ENCODE results near the gene CYP17A1.
"Not testable (repeated sequence)": the region's sequence is repeated elsewhere in the genome, so short reads cannot be mapped to it uniquely, and the experiment has no call there.

The CYP17A1 gene, protein sequence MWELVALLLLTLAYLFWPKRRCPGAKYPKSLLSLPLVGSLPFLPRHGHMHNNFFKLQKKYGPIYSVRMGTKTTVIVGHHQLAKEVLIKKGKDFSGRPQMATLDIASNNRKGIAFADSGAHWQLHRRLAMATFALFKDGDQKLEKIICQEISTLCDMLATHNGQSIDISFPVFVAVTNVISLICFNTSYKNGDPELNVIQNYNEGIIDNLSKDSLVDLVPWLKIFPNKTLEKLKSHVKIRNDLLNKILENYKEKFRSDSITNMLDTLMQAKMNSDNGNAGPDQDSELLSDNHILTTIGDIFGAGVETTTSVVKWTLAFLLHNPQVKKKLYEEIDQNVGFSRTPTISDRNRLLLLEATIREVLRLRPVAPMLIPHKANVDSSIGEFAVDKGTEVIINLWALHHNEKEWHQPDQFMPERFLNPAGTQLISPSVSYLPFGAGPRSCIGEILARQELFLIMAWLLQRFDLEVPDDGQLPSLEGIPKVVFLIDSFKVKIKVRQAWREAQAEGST

DNA sequence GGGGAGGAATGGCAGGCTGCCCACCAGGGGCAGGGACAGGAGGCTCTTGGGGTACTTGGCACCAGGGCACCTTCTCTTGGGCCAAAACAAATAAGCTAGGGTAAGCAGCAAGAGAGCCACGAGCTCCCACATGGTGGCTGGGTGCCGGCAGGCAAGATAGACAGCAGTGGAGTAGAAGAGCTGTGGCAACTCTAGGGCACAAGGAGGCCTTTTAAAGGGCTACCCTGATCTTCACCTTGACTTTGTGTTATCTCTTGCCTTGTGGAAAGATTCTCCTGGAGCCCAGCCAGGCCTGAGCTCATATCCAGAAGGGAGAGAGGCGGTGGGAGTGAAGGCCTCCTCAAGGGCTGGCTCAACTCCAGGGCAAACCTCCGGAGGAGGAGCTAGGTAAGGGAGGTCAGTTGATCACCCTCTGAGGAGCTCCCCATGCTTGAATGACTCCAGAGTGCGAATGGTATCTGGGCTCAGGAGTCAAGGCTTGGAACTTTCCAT lies at the start of gene CYP17A1:
TSS of gene CYP17A1 (minus strand) at position 184 of the 492 bp plus-strand sequence. CDS start at position 132, 52 bp downstream.
- DNase-seq: no peak

DNA sequence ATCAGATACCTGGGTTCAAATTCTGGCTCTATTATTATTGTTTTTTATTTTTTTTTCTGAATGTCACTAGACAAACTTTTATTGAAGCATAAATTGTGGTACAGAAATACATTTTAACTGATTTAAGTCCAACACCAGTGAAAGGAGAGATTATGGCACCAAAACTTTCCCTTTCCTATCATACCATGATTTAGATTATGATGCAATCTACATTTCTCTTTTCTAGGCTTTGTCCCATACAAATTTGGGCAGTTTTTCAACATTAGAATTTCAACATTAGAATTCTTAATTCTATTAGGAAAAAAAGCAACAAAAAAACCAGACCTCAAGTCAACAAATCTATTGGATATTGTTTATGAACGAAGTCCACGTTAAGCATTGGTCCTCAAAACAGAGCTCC lies 43.0 kb upstream of the CYP17A1 start:
- no peak for DNase-seq

DNA sequence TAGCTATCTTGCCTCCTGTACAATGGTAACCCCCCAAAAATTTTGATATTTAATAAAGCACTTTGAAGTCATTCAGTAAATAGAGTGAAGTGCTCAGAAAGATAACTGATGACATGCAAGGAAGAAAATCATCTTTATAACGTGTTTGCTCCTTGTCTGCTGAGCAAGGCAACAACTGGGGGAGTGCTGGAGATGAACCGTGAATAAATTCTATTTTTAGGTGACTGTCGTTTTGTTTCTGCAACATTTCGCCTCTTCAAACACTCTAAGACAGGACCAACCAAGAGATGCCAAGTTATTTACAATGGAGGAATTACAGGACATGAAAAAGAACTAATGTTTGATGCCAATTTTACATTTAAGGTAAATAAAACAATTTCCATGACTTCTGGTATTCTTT lies 41.4 kb upstream of the CYP17A1 start:
- no peak for DNase-seq

DNA sequence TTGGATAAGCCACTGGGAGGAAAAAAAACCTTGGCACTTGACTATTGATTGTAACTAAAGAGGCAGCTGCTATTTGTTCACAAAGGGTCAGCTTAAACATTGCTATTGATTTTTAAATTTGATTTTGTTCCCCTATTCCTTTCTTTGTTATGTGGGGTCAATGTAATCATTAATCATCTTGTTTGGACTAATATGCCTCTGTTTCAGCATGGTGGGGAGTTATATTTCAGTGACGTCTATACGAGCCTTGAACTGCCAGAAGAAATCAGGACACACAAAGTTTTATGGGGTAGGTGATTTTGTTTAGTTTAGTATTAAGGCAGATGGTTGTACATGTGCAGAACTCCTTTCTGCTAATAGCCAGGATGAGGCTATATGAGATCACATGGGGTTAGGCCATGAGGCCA lies 39.5 kb upstream of the CYP17A1 start:
- DNase-seq: no peak

DNA sequence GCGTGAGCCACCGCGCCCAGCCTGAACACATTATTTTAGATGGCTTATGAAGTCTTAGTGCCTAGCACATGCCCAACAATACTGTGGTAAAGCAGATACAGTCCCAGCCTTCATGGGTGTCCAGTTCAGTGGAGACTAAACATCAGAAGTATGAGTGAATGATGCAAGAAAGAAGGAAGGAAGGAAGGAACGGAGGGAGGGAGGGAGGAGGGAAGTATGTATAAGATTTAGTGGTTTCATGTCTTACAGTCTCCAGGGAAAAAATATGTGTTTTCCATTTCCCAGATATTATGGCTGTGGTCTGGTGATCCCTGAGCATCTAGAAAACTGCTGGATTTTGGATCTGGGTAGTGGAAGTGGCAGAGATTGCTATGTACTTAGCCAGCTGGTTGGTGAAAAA lies 35.0 kb upstream of the CYP17A1 start:
- no peak for DNase-seq

DNA sequence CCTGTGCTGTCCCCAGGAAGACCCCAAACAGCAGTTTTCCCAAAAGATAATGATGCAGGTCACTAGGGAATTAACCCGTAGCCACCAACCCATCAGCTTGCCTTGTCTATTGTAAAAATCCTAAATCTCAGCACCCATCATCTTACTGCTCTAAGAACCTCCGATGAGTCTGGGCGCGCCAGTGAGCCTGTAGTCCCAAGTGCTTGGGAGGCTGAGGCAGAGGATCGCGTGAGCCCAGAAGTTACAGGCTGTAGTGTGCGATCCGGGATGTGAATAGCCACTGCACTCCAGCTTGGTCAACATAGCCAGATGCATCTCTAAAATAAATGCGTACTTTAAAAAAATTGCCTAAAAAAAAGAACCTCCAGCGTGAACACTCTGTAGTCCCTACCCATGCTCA lies 33.0 kb upstream of the CYP17A1 start:
- DNase-seq: no peak

DNA sequence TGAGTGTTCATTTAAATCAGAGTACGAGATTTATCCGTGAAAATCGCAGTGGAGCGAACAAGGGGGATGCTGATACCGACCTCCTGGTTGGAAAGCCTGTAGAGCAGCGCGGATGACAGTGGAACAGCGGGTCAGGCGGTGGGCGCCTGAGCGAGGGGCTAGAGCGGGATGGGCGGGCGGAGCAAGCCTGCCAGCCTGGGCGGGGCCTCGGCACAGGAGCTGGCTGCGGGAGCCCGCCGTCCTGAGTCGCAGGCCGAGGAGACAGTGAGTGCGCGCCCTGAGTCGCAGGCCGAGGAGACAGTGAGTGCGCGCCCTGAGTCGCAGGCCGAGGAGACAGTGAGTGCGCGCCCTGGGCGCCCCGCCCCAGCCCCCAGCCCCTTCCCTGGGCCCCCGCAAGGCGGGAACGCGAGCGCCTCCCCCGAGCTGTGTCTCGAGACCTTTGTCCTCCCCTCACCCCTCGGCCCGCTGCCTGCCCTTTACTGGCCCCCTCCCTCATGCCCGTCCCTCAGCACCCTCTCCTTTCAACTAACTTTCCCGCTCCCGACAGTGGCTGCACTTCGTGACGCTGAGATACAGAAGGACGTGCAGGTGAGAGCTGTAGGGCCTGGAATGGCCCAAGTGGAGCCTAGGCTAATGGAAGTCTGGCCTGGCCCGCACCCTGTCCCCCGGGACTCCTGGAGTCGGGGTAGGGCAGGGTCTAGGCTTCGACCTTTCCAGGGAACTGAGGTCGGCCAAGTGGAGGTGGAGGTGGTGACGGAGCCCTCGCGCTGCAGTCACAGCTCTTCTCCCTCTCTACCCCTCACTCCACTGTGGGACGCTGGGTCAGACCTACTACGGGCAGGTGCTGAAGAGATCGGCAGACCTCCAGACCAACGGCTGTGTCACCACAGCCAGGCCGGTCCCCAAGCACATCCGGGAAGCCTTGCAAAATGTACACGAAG lies 32.3 kb upstream of the CYP17A1 start, which contains the start of gene AS3MT:
TSS of gene AS3MT (plus strand) at position 213 of the 941 bp plus-strand sequence. CDS start at position 336, 123 bp downstream.
- DNase-seq: no peak

DNA sequence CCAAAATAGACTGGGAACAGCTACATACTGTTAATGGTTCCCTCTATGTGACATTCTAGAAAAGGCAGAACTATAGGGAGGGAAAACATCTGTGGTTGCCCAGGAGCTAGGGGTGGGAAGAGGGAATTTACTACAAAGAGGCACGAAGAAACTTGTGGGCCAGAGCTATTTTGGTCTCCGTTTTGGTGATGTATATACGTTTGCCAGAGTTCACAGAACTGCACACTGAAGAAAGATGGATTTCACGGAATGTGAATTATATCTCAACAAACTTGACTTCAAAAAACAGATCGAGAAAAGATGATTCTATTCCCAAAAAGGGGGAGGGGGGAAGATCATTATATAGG lies 31.7 kb upstream of the CYP17A1 start:
- DNase-seq: no peak

DNA sequence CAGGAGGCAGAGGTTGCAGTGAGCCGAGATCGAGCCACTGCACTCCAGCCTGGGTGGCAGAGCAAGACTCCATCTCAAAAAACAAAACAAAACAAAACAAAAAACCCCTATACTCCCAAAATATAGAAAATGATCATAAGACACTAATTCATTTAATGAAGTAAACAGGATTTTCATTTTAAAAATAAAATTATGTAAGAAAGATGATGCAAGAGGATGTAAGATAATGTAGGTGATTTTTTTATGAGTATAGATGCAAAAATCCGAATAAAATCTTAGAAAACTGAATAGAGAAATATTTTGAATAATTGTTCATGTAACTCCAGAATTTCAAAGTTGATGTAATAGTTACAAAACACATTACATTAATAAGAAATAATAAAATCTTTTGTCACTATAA lies 28.4 kb upstream of the CYP17A1 start:
- DNase-seq: no peak

DNA sequence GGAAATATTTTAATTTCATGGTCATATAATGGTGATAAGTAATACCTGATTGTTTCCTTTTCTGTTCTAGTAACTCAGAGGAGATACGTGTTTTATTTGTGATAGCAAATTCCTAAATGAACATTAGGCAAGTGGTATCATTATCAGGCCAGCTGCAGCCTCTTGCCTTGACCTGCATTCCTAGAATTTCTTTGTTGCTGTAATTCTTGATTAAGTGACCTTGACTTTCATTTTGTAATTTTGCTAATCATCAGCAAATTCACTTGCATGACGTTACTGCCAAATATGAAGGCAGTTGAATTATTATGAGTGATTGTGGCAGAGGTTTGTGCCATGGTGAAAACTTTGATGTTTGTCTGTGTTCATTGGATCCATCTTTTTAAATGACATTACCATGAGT lies 26.4 kb upstream of the CYP17A1 start:
- DNase-seq: no peak

DNA sequence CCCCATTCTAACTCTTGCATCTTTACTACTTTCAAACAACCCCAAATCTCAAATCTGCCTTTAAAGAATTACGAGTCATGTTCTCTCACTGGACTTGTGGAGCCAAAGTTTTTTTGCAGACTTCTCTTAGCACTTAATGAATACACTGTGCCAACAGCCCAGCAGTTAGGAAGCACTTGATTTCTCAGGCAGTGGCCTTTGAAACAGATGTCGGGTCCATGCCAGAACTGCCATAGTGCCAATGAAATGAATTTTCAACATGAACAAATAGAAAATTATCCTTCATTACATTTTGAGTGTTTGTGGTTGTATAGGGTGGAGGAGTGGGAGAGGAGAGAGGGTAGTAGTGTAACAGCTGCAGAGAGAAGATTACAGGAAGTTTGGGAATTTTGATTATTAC lies 22.7 kb upstream of the CYP17A1 start:
- no peak for DNase-seq

DNA sequence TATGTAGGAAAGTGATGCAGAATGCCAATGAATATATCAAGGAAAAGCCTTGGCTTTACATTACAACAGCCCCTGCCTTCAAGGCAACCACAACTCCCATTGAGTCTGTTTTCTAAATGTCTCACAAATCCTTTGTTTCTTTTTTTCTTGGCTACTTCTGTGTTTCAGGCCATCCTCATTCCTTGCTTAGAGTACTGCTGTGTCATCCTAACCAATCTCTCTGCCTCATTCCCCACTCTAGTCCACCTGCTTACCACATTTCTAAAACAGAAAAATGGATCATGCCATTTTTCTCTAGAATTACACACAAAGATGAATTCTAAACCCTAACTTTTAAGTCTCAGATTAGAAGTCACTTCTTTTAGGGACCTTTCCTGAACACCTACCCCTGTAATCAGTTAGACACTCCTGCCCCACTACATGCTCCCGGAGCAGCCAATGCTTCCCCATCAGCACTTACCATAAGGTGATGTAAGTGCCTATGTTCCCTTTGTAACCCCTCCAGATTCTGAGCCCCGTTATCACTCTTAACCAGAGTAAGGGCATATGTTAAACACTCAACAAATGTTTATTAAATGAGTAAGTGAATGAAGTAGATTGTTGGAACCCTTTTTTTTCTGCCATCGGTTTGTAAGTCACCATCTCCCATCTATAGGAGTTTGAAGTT lies 19.7 kb upstream of the CYP17A1 start:
- no peak for DNase-seq

DNA sequence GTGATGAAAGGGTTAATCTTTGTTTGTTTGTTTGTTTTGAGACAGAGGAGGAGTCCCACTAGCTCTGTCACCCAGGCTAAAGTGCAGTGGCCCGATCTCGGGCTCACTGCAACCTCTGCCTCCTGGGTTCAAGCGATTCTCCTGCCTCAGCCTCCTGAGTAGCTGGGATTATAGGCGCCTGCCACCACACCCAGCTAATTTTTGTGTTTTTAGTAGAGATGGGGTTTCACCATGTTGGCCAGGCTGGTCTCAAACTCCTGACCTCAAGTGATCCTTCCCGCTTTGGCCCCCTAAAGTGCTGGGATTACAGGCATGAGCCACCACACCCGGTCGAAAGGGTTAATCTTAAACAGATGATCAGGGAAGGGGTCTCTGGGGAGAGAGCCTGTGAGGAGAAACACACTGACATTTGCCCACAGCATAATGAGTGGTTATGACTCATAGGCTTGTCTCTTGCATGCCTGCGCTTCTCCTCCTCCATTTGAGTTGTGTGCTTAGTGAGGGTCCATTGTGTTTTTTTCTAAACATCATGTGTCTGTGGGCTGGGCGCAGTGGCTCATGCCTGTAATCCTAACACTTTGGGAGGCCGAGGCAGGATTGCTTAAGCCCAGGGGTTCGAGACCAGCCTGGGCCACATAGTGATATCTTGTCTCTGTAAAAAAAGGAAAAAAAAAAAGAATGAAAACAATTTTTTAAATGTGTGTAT lies 18.7 kb upstream of the CYP17A1 start:
- peak; percentile 85 for DNase-seq

DNA sequence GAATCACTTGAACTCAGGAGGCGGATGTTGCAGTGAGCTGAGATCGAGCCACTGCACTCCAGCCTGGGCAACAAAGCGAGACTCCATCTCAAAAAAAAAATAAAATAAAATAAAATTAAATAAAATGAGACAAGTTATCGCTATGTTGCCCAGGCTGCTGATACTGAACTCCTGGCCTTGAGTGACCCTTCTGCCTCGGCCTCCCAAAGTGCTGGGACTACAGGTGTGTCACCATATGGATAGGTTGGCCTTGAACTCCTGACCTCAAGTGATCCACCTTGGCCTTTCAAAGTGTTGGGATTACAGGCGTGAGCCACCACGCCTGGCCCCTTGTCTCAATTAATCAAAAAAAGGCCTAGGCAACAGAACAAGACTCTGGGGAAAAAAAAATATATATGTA lies 16.0 kb upstream of the CYP17A1 start:
- DNase-seq: not testable (repeated sequence)

DNA sequence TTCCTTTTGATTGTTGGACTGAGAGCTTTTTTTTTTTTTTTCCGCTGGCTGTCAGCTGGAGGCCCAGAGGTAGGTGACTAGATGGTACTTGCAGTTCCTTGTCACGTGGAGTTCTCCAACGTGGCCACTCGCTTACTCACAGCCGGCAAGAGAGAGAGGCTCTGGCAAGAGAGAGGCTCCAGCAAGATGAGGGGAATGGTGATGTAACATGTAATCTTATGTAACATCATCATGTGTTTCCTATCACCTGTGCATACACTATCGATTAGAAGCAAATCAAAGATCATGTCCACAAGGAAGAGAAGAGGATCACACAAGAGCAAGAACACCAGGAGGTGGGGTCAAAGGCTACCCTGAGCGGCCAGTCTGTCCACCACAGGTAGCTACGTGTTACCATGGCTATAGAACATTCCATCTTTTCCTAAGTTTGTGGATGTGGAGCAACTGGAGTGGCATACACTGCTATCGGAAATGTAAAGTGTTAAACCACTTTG lies 12.9 kb upstream of the CYP17A1 start:
- no peak for DNase-seq

DNA sequence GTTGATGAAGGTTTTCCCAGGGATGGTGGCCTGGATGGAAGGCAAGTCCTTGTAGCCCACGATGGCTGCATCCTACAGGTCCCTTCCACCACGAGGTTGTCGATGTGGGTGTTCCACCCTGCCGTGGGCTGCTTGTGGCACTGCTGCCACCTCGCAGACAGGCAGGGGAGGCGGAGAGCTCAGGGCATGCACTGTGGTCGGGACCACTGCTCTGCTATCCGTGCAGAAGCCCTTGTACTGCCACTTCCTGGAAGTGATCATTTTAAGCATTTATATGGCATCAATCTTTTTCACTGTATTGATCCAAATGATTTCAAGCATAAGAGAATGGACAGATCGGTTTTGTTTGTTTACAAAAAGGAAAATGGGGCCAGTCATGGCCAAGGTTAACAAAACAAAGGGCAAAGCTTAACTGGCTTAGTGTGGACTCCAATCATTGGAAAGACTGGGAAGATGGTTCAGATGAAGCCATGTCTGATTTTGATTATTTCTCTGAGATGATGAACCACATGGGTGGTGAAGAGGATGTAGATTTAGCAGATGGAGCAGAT lies 8.2 kb upstream of the CYP17A1 start:
- no peak for DNase-seq

DNA sequence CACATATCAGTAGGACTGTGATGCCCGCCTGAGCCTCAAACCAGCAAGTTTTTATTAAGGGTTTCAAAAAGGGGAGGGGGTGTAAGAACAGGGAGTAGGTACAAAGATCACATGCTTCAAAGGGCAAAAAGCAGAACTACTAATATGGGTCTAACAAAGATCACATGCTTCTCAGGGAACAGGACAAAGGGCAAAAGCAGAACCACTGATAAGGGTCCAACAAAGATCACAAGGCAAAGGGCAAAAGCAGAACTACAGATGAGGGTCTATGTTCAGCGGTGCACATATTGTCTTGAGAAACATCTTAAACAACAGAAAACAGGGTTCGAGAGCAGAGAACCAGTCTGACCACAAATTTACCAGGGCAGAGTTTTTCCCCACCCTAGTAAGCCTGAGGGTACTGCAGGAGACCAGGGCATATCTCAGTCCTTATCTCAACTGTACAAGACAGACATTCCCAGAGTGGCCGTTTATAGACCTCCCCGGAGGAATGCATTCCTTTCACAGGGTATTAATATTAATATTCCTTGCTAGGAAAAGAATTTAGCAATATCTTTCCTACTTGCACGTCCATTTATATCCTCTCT lies 7.1 kb upstream of the CYP17A1 start:
- not testable (repeated sequence) for DNase-seq

DNA sequence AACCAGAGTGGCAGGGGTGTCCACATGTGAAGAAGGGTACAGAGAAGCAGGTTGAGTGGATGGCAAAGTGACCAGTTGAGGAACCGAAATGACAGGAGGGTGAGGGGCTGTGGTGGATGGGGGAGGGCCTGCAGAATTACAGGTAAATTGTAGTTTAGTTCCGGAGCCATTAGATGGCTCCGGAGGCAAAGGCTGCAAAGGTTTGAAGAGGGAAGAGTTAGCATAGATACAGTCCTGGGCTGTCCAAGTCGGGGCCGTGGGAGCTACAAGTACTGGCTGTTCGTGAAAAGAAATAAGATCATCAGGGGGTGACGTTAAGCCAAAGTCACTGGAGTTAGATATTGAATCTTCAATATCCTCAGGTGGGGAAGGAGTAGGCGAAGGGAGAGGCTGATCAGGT lies 5.9 kb upstream of the CYP17A1 start:
- DNase-seq: not testable (repeated sequence)

DNA sequence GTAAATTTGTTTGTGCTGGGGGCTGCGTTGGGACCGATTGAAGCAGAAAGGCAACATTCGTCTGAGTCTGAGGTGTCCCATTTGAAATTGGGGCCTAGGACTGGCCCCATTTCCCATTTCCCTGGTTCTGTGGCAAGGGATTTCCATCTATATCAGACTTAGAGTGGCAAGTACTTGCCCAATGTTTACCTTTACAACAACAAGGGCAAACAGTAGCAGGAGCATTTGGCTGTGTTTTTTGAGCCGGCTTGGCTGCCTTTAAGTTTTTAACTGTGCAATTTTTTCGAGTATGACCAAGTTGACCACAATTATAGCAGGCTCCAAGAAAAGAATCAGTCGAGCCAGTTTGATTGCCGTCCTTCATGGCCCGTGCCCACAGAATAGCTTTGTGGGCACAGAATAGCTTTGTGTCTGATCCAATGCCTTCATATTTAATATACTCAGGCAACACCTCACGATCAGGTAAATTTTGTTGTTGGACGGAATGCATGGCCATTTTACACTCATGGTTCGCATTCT lies 4.7 kb upstream of the CYP17A1 start:
- DNase-seq: no peak

DNA sequence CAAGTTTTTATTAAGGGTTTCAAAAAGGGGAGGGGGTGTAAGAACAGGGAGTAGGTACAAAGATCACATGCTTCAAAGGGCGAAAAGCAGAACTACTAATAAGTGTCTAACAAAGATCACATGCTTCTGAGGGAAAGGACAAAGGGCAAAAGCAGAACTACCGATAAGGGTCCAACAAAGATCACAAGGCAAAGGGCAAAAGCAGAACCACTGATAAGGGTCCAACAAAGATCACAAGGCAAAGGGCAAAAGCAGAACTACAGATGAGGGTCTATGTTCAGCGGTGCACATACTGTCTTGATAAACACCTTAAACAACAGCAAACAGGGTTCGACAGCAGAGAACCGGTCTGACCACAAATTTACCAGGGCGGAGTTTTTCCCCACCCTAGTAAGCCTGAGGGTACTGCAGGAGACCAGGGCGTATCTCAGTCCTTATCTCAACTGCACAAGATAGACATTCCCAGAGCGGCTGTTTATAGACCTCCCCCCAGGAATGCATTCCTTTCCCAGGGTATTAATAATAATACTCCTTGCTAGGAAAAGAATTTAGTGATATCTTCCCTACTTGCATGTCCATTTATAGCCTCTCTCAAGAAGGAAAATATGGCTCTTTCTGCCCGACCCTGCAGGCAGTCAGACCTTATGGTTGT lies 1.2 kb upstream of the CYP17A1 start:
- not testable (repeated sequence) for DNase-seq

Measured in amniotic stem cell (primary cell).